ENCODE results near the gene TBX1.
A peak's percentile ranks its signal among the peaks of the same experiment; 100 is the strongest.

The TBX1 gene

DNA sequence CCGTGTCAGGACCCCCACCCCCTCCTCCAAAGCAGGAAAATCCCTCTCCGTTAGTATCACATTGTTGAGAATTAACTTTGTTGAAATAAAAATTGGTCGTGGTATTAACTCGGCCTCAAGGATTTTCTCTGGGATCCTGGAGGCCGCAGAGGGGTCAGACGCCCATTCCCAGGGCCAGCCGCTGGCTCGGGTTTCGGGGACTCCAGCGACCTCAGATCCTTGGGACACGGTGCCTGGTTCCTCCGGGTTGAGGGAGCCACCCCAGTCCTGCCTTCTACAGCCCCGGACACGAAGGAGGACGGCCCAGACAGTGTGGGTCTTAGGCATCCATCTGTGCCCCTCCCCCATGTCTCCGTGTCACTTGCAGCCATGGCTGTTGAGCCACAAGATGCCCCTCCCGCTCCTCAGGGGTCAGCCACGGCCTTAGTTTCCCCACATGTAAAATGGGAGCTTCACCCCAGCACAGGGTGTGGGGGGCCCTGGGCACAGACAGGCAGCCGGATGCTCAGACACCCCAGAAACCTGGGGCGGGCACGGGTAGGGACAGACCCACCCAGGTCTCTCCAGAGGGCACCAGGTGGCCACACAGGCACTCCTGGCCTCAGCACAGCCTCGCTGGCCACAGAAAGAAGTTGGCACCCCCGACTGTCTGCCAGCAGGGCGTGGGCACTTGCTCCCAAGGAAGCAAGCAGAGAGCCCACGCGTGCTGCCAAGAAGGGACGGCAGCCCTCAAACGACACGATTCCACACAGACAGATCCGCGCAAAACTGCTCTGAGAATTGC is 21.7 kb upstream of the TBX1 start:
- no peak for DNase-seq

DNA sequence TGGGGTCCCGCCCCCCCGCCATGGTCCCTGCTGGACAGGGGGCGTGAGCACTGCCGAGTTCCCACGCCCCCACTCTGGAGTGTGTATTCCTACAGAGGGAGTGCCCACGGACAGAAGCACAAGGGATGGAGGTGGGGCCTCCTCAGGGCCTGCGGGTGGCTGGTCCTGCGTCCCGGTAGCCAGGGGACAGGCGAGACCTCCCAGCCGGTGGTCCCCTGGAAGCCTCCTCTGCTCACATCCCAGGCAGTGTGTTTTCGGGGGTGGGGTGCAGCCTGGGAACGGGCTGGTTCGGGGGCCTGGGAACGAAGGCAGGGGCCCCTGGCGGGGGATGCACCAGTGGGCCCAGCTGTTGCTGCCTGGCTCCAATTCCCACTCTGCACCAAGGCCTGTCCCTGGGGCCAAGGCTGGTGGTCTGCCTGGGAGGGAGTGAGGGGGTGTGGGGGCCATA is 21.1 kb upstream of the TBX1 start:
- no peak for DNase-seq

DNA sequence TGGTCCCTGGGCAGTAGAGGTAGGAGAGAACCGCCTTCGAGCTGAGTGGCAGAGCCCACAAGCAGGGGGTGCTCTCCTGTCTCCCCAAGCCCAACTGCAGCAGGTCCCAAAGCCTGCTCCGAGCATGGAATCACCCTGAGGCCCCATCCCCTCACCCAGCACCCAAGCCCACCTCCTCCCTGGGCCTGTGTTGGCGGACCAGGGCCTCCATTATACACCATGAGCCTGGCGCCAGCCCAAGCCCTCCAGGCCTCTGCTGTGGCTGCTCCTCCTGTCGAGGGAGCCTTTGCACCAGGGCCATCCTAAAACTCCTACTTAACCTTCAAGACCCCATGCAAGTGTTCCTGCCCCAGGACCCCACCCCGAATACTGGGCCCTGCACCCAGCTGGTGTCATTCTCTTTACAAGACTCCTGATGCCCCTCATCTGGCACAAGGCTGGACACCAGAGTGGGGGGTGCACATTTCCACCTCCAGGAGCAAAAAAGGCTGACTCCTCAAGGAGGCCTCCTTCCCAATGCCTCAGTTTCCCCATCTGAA is 20.6 kb upstream of the TBX1 start:
- DNase-seq = no peak

DNA sequence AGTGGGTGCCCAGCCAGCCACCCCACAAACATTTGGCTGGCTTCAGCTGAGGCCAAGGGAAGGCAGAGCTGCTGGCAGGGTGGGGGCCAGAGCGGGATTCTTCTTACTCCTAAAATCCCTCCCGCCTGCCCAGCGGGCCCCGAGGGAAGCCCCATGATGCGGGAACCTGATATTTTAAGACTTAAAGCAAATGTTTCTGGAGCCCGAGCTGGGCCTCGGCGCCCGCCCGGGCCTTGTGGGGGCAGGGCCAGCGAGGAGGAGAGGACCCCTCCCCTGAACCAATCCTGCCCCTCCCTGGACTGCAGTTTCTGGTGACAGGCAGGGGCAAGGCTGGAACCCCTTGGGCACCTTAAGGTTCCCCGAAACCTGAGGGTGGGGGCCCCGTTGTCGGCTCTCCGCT is 20.0 kb upstream of the TBX1 start:
- no peak for DNase-seq

DNA sequence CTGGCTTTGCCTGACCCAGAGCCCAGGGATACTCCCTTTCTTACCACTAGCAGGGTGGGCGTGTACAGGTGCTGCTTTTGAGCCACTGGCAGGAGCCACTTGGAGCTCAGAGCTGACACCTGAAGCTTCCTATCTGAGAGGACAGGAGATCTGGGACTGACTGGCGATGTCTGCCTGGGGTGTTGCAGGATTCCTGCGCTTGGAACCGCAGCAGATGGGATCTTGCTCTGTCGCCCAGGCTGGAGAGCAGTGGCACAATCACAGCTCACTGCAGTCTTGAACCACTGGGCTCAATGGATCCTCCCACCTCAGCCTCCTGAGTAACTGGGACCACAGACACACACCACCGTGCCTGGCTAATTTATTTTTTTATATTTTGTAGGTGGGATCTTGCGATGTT is 19.5 kb upstream of the TBX1 start:
- peak; percentile 12 for DNase-seq

DNA sequence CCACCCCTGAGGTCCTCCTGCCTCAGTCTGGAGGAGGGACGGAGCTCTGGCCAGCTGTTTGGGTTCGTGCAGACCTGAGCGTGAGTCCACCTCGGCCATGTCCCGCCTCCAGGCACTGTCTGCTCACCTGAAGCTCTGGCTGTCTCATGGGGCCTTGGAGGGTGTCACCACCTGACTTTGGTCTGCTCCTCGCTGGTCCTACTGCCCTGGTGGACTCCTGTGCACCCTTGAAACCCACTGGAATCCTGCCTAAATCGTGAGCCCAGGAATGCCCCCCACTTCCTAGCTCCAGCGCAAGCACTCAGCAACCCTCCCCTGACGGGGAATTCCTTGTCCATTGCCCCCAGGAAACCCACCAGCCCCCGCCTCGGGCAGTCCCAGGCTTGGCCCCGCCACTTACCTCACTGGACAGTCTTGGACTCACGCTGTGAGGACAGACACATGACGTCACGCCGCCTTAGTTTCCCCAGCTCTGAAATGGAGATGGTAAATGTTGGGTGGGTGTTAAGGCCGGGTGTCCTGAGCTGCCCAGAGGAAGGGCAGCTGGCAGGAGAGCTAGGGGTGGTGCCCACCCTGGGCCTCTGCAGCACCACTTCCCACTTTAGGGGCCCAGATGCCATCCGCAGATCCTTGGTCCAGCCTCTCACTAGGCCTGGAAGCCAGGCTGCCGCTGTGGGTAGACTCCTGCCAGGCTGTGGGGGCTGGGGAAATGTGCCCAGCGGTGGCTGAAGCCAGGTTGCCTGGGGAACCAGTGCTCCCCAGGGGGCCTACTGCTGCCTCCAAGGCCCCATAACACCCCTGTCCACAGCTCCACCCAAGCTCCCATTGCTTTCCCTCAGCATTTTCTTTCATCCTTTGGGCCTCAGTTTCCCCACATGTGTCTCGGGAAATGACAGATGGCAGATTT is 18.2 kb upstream of the TBX1 start:
- peak; percentile 71 for DNase-seq

DNA sequence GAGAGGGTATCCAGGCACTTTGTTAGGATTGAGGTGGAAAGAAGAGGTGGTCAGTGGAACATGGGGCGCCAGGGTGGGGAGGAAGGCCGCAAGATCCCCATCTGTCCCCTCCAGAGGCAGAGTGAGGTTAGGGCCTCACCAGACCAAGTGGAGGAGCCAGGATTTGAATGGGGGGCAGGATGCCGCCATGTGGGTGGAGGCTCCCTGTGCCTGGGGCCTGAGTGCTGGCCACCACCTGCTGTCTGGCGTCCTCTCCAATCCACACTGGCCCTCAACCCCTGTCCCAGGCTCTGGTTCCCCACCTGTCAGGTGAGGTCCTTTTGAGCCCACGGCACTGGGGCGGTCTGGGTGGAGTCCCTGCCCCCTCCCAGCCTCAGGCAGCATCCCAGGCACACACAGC is 17.5 kb upstream of the TBX1 start:
- DNase-seq = no peak

DNA sequence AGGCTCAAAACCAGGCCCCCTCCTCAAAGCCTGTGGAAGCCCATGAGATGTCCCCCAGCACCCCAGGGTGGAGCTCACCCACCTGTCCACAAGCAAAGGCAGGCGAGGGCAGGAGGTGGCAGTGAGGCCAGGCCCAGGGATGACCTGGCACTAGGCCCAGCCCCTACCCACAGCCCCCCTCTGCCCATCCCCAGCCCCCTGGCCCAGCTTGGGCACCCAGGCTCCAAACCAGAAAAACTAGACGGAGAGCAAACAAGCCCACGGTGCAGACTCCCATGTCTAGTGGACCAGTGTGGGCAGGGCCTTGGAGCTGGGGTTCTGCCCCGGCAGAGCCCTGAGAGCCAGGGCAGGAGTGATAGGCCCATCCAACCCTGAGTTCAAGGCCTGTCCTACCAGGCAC is 16.9 kb upstream of the TBX1 start:
- DNase-seq = no peak

DNA sequence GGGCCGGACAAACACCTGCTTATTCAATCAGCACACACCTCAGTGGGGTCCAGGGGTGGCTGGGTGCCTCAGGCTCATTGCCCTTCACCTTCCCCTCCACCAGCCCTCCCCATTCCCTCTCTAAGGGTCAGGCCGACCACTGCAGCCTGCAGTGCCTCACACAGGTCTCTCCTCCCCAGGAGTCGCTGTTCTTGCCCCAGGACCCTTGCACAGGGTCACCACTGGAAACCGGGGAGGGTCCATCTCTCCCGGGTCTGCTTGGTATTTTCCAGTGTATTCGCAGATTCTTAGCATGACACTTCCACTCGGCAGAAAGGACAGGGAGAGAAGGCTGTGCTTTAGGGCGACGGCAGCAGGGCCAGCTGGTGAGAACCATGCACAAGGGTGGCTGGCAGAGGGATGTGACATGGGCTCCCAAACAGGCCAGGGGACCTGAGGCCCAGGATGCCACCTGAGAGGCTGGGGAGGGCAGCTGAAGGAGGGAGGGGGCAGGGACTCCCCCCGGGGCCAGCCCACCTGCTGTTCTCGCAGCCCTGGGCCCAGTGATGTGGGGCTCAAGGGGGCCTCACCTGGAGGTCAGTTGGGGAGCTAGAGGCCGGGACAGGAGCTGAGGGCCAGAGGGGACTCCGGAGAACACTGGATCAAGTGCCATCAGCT is 16.1 kb upstream of the TBX1 start:
- DNase-seq = no peak

DNA sequence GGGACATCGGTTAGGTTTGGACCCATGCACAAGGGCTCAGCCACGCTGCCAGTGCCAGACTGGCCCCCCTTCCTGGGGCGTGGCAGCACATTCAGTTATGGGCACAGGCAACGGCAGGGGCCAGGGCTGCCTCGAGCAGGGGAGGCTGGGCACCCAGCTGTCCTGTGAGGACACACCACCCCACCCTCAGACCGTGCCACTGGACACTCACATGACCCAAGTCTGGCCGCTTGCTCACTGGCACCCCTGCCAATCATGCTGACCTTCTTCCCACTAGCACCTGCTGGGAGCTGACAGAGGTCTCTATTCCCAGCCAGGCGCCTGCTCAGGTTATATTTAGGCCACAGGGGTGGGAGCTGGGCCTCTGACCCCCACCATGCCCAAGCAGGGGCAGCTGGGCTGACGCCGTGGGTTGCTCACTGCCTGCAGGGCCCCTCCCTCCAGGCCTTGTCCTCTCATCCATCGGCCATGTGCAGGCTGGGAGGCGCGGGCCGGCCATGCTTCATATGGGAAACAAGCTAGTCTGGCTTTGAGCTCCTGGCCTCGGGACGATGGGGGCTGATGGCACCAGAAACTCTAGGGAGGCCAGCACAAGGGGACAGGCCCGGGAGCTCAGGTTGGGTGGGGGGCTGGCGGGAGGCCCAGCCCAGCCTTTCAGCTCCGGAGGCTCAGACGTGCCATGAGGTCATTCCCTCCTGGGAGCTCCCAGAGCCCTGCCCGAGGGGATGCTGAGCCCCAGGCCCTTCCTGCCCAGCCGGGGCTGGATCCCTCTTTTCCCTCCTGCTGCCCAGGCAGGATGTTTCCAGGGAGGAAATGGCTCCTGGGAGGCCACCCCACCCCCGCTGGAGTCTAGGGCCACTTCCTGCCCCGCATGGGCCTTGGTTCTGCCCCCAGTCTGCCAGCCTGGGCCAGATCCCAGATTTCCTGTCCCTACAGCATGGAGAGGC is 15.2 kb upstream of the TBX1 start:
- peak; percentile 67 for DNase-seq

DNA sequence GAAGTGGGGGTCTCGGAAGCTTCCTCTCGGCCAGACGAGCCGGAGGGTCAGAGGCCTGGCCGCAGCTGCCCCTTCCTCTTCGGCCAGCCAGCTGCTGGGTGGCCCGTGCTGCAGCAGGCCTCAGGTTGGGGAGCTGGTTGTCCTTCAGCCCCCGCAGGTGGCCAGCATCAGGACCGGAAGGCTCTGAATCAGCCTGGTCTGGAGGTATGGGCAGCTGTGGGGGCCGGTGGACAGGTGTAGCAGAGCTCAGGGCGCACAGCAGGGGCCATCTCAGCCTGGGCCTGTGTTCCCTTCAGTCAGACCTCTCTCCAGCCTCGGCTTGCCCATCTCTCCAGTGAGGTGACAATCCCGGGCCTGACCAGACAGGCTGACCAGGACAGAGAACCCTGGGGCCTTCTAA is 13.9 kb upstream of the TBX1 start:
- DNase-seq = no peak

DNA sequence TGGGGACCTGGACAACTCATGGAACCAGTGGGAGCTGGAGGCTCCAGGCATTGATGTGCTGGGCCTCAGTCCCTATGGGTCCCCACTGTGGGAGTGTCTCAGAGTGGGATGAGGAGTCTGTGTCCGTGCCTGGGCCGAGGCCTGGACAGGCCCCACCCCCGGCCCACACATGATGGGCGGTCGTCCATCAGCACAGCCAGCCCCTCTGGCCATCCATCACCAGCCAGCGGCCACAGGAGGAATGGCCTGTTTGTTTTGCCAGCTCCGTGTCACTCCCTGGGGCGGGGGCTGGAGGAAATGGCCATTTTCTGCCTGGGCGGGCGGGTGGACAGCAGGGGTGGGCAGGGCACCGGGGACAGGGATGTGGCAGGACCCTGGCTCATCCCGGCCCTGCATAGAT is 13.0 kb upstream of the TBX1 start:
- no peak for DNase-seq

DNA sequence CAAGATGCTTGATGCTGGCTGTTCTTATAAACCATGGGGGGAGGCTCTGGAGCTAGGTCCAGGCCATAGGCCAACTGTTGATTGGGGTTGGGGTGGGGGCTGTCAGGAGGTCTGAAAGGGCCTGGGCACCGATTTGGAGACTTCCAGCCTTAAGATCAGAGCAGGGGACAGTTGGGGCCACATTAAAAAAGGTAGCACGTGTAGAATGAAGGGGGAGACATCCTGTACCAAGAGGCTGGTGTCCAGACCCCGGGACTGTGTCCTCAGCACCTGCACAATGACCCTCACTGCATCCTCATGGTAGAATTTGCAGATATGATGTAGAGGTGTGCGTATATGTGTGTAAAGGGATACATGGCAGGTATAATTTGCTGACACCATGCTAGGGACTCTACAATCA is 12.4 kb upstream of the TBX1 start:
- no peak for DNase-seq

DNA sequence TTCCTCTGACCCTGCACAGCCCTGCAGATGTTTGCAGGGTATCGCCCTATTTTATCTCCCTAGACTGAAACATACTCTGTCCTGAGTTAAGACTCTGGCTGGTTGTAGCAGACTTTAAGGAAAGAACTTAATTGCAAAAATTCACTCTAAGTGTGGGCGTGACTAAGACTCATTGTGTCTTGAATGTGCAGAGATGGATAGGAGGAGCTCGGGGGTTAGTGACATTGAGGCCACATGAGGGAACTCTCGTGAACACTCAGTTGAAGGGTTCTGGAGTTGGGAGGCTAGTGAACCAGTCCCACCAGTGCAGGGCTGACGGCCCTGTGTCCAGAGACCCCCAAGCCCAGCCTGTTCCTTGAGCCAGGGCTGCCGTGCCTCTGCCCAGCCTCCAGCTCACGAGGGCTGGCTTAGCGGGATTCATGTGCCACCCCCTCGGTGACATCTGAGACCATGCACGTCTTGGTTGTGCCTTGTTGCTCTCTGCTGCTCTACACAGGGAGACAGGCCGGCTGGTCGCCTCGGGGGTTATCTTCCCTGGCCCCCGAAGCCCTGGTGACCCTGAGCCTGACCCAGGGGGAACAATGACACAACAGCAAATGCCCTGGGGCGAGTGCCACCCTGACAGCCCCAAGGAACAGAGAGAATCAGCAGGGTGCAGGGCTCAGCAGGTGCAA is 11.4 kb upstream of the TBX1 start:
- DNase-seq = no peak

DNA sequence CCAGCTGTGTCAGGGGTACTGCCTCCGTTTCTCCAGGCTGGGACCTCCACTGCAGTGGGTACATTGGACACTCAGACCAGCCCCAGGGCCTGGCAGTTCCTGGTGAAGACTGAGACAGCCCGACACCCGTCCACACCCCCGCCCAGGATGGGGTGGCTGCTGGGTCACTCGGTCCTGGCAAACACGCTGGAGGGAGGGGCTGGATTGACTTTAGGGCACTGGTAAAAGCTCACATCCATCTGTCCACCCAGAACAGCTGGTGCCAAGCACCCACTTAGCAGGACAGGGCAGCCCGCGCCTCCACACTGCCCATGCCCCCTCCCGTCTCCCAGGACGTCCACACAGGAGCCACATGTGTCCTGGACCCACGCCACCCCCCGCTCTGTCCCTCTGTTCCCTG is 10.7 kb upstream of the TBX1 start:
- DNase-seq = no peak

DNA sequence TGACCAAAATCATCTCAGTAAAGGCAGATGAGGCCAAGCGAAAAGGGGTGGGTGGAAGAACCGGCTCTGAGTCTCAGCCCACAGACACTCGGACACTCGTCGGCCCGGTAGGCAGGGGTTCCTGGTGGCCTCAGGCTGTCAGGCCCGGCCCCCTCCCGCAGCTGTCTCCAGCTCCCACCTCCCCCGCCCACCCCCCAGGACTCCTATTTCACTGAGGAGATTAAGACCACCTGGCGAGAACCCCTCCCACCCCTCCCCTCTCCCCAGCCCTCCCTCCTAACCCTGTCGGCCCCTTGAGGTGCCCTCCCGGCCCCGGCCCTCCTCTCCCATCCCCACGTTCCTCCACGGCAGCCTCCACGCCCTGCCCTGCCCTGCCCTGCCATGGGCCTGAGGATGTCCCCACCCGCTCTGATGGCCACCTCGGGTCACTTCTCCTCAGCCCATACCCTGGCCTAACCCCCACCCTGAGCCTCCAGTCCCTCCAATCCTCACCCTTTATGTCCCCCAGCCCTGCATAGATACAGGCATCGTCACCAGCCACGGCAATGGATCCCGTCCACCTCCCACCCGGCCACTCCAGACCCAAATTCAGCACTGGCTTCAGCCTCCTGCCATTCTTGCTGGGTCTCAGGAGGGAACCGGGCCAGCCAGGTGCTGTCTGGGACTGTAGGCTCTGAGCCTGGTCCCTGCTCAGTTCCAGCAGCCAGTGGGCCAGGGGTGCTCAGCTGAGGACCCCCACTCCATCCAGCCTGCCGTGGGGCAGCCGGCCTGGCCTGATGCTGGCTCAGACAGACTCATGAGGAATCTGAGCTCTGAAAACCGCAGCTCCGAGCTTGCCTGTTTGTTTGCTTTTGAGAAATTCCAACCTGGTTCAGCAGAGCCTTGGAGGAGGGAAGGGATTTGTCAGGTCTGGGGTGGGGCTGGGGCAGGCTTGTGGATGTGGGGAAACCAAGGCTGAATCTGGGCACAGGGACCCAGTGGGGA is 9.8 kb upstream of the TBX1 start:
- no peak for DNase-seq

DNA sequence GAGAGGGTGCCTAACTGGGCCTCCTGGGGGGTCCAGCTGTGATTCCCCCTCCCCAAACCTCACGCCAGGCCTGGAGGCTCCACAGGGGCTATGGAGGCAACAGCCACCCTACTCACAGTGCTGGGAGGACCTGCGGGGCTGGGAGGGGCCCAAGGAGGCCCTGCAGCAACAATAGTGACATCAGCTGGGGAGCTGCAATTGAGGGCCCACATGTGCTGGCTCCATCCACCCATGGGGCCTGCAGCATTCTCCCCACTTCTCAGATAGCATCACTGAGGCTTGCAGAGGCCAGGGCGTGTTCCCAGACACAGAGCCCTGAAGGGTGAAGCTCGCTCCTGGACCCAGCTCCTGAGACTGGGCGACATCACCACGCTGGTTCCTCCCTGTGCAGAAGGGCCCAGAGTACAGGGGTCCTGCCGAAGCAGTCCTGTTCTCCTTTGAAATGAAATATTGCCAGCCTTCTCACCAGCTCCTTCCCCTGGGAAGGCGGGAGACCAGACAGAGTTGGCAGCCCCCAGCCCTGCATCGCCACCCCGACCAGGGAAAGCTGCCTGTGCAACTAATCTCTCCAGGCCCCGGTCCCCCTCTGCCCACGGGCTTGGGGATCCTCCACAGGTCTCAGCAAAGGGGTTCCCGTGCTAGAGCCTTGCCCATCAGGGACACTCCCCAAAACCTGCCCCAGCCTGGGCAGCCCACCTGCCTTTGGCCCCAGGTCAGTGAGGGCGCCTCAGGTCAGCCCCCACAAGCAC is 8.9 kb upstream of the TBX1 start:
- DNase-seq = no peak

DNA sequence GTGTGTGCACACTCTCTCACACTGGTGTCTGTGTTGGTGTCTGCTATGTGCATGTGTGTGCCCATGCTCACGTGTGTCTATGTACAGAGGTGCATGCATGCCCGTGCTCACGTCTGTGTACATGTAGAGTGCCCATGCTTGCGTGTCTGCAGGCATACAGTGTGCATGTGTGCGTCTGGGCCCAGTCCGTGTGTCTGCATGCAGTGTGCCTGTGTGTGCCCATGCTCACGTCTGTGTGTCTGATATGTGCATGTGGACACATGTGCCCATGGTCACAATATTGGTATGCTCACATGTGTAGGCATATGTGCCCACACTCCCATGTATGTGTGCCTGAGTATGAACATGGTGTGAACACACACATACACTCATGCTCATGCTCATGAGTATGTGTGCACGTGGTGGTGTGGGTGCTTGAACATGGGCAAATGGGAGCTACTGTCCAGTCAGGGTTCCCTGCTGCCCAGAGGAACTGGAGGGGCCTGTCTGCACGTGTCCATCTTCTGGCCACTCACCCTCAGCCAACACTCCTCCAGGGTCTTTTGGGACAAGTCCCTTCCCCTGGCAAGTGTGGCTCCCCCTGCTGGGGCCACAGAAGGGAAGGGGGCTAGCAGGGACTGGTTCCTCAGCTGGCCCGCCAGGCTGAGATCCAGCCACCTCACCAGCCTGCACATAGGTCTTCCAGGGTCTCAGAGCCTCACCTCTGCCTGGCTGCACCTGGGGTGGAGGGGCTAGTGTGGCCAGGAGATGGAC is 7.3 kb upstream of the TBX1 start:
- DNase-seq = no peak

Measured in NCI-H69 (cell line).